Left lobe of liver (tissue), 2 donors: ENCODE results near the gene PAX5. TPM values are rescaled to one million over a fixed set of nuclear protein-coding genes. Genes with fewer than 3 reads are reported as not detected.

Experiments
- ATAC-seq: fragments of 200-7000 bp; cut with Tn5 transposase; one replicate; pipeline ENCODE4 v1.9.1; 2020; ENCODE audit warnings: mild to moderate bottlenecking, moderate library complexity
- DNase-seq: peaks from one replicate; pipeline ENCODE4 v3.0.0-alpha.2; 2020; ENCODE audit warnings: low spot score
- total RNA-seq: library from RNA; stranded (reverse); gene quantifications from one replicate; pipeline ENCODE4 v1.2.1, GENCODE V29; 2021
- donor health status: DM: no; HTN: no; CAD: no; lungs with moderate emphysema.
- donor health status: DM: no; HTN: yes; CAD: no.

The PAX5 gene
- total RNA-seq, 1 donor from 2014 or later: 0.05 TPM

GRCh38 chr9:36818965-36819870 is 214.8 kb downstream of the PAX5 start:
- ATAC-seq (no peak), DNase-seq (no peak)

GRCh38 chr9:36818242-36818938 is 215.7 kb downstream of the PAX5 start:
- DNase-seq (no peak), ATAC-seq (peak; percentile 29)

GRCh38 chr9:36817160-36817834 is 216.8 kb downstream of the PAX5 start:
- ATAC-seq (no peak), DNase-seq (no peak)

GRCh38 chr9:36816371-36816770 is 217.7 kb downstream of the PAX5 start:
- no peak for DNase-seq
- no peak for ATAC-seq

GRCh38 chr9:36815566-36816348 is 218.3 kb downstream of the PAX5 start:
- DNase-seq (no peak), ATAC-seq (no peak)

- DNase-seq (no peak), ATAC-seq (no peak)
Measured at GRCh38 chr9:36815023-36815422, 219.0 kb downstream of the PAX5 start.

GRCh38 chr9:36813154-36813553 is 220.9 kb downstream of the PAX5 start:
- peak; percentile 72 for DNase-seq
- ATAC-seq: peak; percentile 93

- ATAC-seq: no peak
Measured at GRCh38 chr9:36812556-36812955, 221.5 kb downstream of the PAX5 start.

GRCh38 chr9:36808251-36808650 is 225.8 kb downstream of the PAX5 start:
- DNase-seq: no peak
- ATAC-seq: no peak

More at GRCh38 chr9:36812556-36812955, 221.5 kb downstream of the PAX5 start:
- DNase-seq: no peak

- DNase-seq: no peak
Measured at GRCh38 chr9:36803961-36804360, 230.1 kb downstream of the PAX5 start.

GRCh38 chr9:36802201-36802920 is 231.7 kb downstream of the PAX5 start:
- no peak for DNase-seq
- ATAC-seq: peak; percentile 68

More at GRCh38 chr9:36803961-36804360, 230.1 kb downstream of the PAX5 start:
- ATAC-seq: no peak

GRCh38 chr9:36800455-36800854 is 233.6 kb downstream of the PAX5 start:
- ATAC-seq: no peak
- no peak for DNase-seq

- ATAC-seq (peak; percentile 77), DNase-seq (no peak)
Measured at GRCh38 chr9:36798350-36799065, 235.6 kb downstream of the PAX5 start.

- no peak for DNase-seq
- no peak for ATAC-seq
Measured at GRCh38 chr9:36797471-36798220, 236.4 kb downstream of the PAX5 start.

- ATAC-seq: no peak
Measured at GRCh38 chr9:36796671-36797419, 237.2 kb downstream of the PAX5 start.

GRCh38 chr9:36794461-36794860 is 239.6 kb downstream of the PAX5 start:
- ATAC-seq (no peak), DNase-seq (no peak)

More at GRCh38 chr9:36796671-36797419, 237.2 kb downstream of the PAX5 start:
- no peak for DNase-seq

- ATAC-seq: no peak
- DNase-seq: no peak
Measured at GRCh38 chr9:36793277-36793676, 240.8 kb downstream of the PAX5 start.
